AG09309 (cell line): ENCODE measurements around the gene STX1A.
A peak's percentile ranks its signal among the peaks of the same experiment; 100 is the strongest.
"Not testable (repeated sequence)": the region's sequence is repeated elsewhere in the genome, so short reads cannot be mapped to it uniquely, and the experiment has no call there.

Experiments
- DNase-seq: peaks from one replicate; pipeline ENCODE4 v3.0.0-alpha.2; 2010; ENCODE audit warnings: low read depth
- H3K4me3 ChIP-seq: 2 replicates; pipeline ENCODE4 v1.5.1; 2011; ENCODE audit warnings: mild to moderate bottlenecking, low read depth, low read length, moderate library complexity; ENCODE audit not compliant: control insufficient read depth
- TF ChIP-seq, protein P1 (sequence below): IDR thresholded peaks from 2 replicates; pipeline ENCODE4 v1.5.1; 2011; ENCODE audit warnings: mild to moderate bottlenecking, low read depth, low read length, inconsistent platforms; ENCODE audit not compliant: insufficient read depth, control insufficient read depth; ENCODE audit errors: missing control alignments

Gene STX1A

DNA sequence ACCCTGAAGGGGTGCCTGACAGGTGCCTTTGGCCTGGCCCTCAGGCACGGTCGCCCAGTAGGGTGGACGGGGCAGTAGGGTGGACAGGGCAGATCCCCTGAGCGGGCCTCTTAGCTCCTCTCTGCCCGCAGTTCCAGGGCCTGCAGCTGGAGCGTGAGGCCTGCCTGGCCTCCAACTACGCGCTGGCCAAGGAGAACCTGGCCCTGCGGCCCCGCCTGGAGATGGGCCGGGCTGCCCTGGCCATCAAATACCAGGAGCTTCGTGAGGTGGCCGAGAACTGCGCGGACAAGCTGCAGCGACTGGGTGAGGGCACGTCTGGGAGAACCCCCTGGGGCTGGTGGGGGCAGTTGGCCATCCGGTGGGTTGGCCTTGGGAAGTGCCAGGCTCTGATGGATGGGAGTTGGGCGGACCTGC lies 50.2 kb downstream of the STX1A start:
- TF ChIP-seq, protein P1, sequence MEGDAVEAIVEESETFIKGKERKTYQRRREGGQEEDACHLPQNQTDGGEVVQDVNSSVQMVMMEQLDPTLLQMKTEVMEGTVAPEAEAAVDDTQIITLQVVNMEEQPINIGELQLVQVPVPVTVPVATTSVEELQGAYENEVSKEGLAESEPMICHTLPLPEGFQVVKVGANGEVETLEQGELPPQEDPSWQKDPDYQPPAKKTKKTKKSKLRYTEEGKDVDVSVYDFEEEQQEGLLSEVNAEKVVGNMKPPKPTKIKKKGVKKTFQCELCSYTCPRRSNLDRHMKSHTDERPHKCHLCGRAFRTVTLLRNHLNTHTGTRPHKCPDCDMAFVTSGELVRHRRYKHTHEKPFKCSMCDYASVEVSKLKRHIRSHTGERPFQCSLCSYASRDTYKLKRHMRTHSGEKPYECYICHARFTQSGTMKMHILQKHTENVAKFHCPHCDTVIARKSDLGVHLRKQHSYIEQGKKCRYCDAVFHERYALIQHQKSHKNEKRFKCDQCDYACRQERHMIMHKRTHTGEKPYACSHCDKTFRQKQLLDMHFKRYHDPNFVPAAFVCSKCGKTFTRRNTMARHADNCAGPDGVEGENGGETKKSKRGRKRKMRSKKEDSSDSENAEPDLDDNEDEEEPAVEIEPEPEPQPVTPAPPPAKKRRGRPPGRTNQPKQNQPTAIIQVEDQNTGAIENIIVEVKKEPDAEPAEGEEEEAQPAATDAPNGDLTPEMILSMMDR = no peak
- no peak for DNase-seq
- H3K4me3 ChIP-seq = no peak overlapping the region

GRCh38 chr7:73668886-73669230 lies 50.6 kb downstream of the STX1A start:
- H3K4me3 ChIP-seq = peak overlapping the region; percentile 82
- TF ChIP-seq, protein P1 = no peak
- DNase-seq = no peak

GRCh38 chr7:73668103-73668885 lies 51.2 kb downstream of the STX1A start:
- no peak for DNase-seq
- TF ChIP-seq, protein P1 = no peak
- H3K4me3 ChIP-seq = peak overlapping the region; percentile 82

DNA sequence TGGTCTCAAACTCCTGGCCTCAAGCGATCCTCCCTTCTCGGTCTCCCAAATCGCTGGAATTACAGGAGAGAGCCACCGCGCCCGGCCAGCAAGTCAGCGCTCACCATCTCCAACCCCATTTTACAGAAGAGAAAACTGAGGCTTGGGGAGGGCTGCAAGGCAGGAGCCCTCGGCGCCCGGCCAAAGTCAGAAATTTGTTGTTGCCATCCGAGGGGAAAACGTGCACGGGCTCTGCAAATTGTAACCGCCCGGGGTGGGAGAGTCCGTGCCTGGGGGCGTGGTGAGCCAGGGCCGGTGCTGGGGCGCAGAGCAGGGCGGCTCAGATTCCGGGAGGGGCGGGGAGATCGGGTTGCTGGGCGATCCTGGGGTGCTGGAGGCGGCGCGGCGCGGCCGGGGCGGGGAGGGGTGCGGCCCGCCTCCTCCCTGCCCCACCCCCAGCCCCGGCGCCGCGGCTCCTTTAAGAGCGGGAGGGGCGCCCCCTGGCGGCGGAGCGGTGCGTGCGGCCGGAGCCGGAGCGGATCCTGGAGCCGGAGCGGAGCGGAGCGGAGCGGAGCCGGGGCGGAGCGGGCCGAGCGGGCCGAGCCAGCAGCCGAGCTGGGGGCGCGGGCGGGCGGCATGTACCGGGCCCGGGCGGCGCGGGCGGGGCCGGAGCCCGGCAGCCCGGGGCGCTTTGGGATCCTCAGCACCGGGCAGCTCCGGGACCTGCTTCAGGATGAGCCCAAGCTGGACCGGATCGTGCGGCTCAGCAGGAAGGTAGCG lies 51.9 kb downstream of the STX1A start, which contains the start of gene VPS37D:
VPS37D (plus strand) TSS at position 488 of the 759 bp plus-strand sequence; CDS start at position 616, 128 bp downstream.
- H3K4me3 ChIP-seq = peak within 1 kb of the TSS; percentile 82
- TF ChIP-seq, protein P1 = peak; percentile 65
- peak; percentile 37 for DNase-seq

DNA sequence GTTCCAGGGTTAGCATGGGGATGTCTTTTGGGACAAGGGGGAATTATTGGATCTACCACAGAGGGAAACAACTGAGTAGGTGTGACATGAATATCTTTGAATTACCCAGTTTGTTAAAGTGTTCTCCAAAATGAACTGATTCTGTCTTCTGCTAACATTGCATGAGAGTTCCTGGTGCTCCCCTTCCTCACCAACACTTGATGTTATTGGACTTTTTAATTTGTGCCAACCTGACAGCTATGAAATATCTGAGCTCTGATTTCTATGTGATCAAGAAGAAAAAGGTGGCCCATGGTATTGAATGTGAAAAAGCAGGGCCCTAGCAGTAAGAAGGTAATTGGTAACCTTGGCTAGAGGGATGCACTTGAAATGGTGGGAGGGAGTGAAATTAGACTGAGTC lies 56.4 kb downstream of the STX1A start:
- TF ChIP-seq, protein P1 = no peak
- DNase-seq = no peak

DNA sequence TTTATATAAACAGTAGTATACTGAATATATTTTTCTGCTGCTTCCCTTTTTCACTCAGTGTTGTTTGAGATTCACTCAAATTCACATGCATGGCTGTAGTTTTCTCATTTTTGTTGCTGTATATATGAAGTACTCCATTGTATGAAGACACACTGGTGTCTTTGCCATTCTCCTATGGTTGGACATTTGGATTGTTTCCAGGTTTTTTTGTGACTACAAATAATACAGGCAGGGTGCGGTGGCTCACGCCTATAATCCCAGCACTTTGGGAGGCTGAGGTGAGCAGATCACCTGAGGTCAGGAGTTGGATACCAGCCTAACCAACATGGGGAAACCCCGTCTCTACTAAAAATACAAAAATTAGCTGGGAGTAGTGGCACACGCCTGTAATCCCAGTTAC lies 58.9 kb downstream of the STX1A start:
- not testable (repeated sequence) for H3K4me3 ChIP-seq, DNase-seq

More for the DNA sequence above, 56.4 kb downstream of the STX1A start:
- H3K4me3 ChIP-seq = no peak overlapping the region

GRCh38 chr7:73659983-73660382 lies 59.5 kb downstream of the STX1A start:
- TF ChIP-seq, protein P1 = no peak
- DNase-seq = no peak
- no peak overlapping the region for H3K4me3 ChIP-seq

DNA sequence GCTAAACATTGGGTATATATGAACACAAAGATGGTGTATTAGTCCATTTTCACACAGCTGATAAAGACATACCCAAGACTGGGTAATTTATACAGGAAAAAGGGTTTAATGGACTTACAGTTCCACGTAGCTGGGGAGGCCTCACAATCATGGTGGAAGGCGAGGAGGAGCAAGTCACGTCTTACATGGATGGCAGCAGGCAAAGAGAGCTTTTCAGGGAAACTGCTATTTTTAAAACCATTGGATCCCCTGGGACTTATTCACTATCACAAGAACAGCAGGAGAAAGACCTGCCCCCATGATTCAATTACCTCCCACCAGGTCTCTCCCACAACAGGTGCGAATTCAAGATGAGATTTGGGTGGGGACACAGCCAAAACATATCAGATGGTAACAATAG lies 64.2 kb downstream of the STX1A start:
- DNase-seq, H3K4me3 ChIP-seq: not testable (repeated sequence)
